Keratinocyte (primary cell): ENCODE measurements around the gene SPATA16. TPM values are rescaled to one million over a fixed set of nuclear protein-coding genes. Genes with fewer than 3 reads are reported as not detected.

ENCODE experiments used
- DNase-seq: peaks from one replicate; pipeline ENCODE4 v3.0.0-alpha.2; 2011; ENCODE audit warnings: low read depth, missing footprints, low spot score
- FAIRE-seq: peaks from 2 replicates; lab custom pipeline; 2011; peaks lifted over from hg19 to GRCh38; lab: Jason Lieb, UNC
- H2AFZ ChIP-seq: 2 replicates; pipeline ENCODE4 v1.6.0; 2012; ENCODE audit warnings: low read length, control low read depth, inconsistent platforms; ENCODE audit not compliant: control insufficient read depth
- H3K27ac ChIP-seq: 2 replicates; pipeline ENCODE4 v1.5.1; 2011; ENCODE audit warnings: low read length; ENCODE audit not compliant: control insufficient read depth, insufficient read depth
- H3K27me3 ChIP-seq: 3 replicates; pipeline ENCODE4 v1.6.0; 2011; ENCODE audit warnings: low read length; ENCODE audit not compliant: control insufficient read depth, insufficient read depth; ENCODE audit errors: extremely low read depth
- H3K36me3 ChIP-seq, 2 experiments: 2 replicates in 1 of 2; 3 replicates in 1 of 2; pipeline ENCODE4 v1.5.1; 2011; ENCODE audit warnings: low read length in 2 of 2, mild to moderate bottlenecking in 1 of 2; ENCODE audit not compliant: control insufficient read depth in 2 of 2, insufficient read depth in 2 of 2; ENCODE audit errors: extremely low read depth in 1 of 2
- H3K4me1 ChIP-seq: 3 replicates; pipeline ENCODE4 v1.5.1; 2011; ENCODE audit warnings: low read length; ENCODE audit not compliant: control insufficient read depth, insufficient read depth; ENCODE audit errors: extremely low read depth
- H3K4me2 ChIP-seq: 3 replicates; pipeline ENCODE4 v1.6.0; 2011; ENCODE audit warnings: low read depth, low read length; ENCODE audit not compliant: control insufficient read depth, insufficient read depth; ENCODE audit errors: extremely low read depth
- H3K4me3 ChIP-seq, 3 experiments: fragments of 200-600 bp in 1 of 3; sonication (generic) in 1 of 3; 2 replicates in 2 of 3; 3 replicates in 1 of 3; pipeline ENCODE4 v1.5.1; 2011 to 2016; ENCODE audit warnings: low read length in 3 of 3, mild to moderate bottlenecking in 3 of 3, control low read depth in 2 of 3, inconsistent platforms in 1 of 3, low read depth in 1 of 3, mixed read lengths in 1 of 3, mixed run types in 1 of 3, moderate library complexity in 1 of 3; ENCODE audit not compliant: control insufficient read depth in 2 of 3, insufficient read depth in 2 of 3; ENCODE audit errors: extremely low read depth in 1 of 3
- H3K79me2 ChIP-seq: 2 replicates; pipeline ENCODE4 v1.6.0; 2012; ENCODE audit warnings: low read length; ENCODE audit not compliant: control insufficient read depth, insufficient read depth
- H3K9ac ChIP-seq: 3 replicates; pipeline ENCODE4 v1.6.0; 2011; ENCODE audit warnings: low read length; ENCODE audit not compliant: control insufficient read depth, insufficient read depth; ENCODE audit errors: extremely low read depth
- H3K9me1 ChIP-seq: 3 replicates; pipeline ENCODE4 v1.6.0; 2011; ENCODE audit warnings: low read length; ENCODE audit not compliant: control insufficient read depth, insufficient read depth; ENCODE audit errors: extremely low read depth
- H3K9me3 ChIP-seq: 2 replicates; pipeline ENCODE4 v1.5.1; 2012; ENCODE audit warnings: low read depth, low read length; ENCODE audit not compliant: control insufficient read depth
- H4K20me1 ChIP-seq: 3 replicates; pipeline ENCODE4 v1.6.0; 2011; ENCODE audit warnings: low read length; ENCODE audit not compliant: control insufficient read depth, insufficient read depth; ENCODE audit errors: extremely low read depth
- EZH2 ChIP-seq: IDR thresholded peaks from one replicate; pipeline ENCODE4 v1.6.1; 2012; ENCODE audit warnings: inconsistent platforms, mild to moderate bottlenecking, low read length, moderate library complexity
- dilution Hi-C: fragments of 300-500 bp; cut with MboI; formaldehyde crosslinking; loops from one replicate; pipeline ENCODE4 v1.7.0; 2020; ENCODE audit warnings: low sequenced_read_pairs; ENCODE audit not compliant: extremely low pct_ligation_motif_present
- polyA plus RNA-seq, 5 experiments: library from polyadenylated mRNA; depleted of rRNA in 3 of 5; stranded (reverse) in 3 of 5; stranded (forward) in 1 of 5; unstranded in 1 of 5; fragments of >200 nt; gene quantifications; 1 replicate in 1 of 5; 2 replicates in 3 of 5; 3 replicates in 1 of 5; pipeline versions ENCODE4 v1.2.1 to v1.2.3, GENCODE V29; 2011 to 2012; ENCODE audit warnings: missing spikeins in 2 of 5, low read depth in 1 of 5, low replicate concordance in 1 of 5
- TF ChIP-seq, protein P1 (sequence below), 3 experiments: IDR thresholded peaks in 1 of 3; conservative IDR thresholded peaks in 1 of 3; optimal IDR thresholded peaks in 1 of 3; 2 replicates in 2 of 3; 3 replicates in 1 of 3; pipeline versions ENCODE3 to v1.5.1; 2011; ENCODE audit warnings: low read length in 3 of 3, mild to moderate bottlenecking in 3 of 3, moderate library complexity in 2 of 3, control low read depth in 1 of 3, inconsistent platforms in 1 of 3; ENCODE audit not compliant: insufficient read depth in 2 of 3; ENCODE audit errors: extremely low read depth in 1 of 3

Gene SPATA16
- polyA plus RNA-seq, 1 donor (not counting 4 experiments of a cell fraction or from before 2014, with no cell fraction given): not detected

DNA sequence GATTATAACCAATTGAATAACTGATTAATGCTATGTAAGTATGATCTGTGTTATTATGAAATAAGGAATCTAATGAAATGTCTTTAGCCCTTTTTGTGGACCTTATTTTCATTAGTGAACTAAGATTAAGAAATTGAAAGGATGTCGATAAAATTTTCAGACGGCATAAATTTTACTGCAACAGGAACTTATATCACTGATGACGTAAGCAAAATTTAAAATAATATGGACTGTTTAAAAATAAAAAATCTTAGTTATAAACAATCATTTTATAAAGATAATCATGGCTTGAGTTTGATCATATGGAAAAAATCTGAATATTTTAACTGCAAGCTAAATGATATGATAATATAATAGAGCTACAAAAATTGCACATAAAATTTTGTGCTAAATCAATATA is 112.7 kb downstream of the SPATA16 start:
- Histone ChIP-seq H3K9me1 (no peaks in the 10 kb centered on the region), H4K20me1 (no peaks in the 10 kb centered on the region), H3K9me3 (no peaks in the 10 kb centered on the region), H3K4me3 (no peak overlapping the region), H3K9ac (no peak overlapping the region), H3K36me3 (no peaks in the 10 kb centered on the region), H3K4me1 (no peaks in the 10 kb centered on the region), H3K4me2 (no peak overlapping the region), H2AFZ (no peak overlapping the region), H3K27me3 (no peaks in the 10 kb centered on the region), H3K27ac (no peak overlapping the region), H3K79me2 (no peaks in the 10 kb centered on the region)
- dilution Hi-C loops: no loop called here
- TF ChIP-seq EZH2: no peak
- TF ChIP-seq, protein P1, sequence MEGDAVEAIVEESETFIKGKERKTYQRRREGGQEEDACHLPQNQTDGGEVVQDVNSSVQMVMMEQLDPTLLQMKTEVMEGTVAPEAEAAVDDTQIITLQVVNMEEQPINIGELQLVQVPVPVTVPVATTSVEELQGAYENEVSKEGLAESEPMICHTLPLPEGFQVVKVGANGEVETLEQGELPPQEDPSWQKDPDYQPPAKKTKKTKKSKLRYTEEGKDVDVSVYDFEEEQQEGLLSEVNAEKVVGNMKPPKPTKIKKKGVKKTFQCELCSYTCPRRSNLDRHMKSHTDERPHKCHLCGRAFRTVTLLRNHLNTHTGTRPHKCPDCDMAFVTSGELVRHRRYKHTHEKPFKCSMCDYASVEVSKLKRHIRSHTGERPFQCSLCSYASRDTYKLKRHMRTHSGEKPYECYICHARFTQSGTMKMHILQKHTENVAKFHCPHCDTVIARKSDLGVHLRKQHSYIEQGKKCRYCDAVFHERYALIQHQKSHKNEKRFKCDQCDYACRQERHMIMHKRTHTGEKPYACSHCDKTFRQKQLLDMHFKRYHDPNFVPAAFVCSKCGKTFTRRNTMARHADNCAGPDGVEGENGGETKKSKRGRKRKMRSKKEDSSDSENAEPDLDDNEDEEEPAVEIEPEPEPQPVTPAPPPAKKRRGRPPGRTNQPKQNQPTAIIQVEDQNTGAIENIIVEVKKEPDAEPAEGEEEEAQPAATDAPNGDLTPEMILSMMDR (optimal IDR thresholded peaks at IDR 0.05 in 1 of 3, IDR thresholded peaks at IDR 0.05 in 1 of 3, conservative IDR thresholded peaks at IDR 0.05 in 1 of 3; ENCODE audit: extremely low read depth in 1 of 3, insufficient read depth in 2 of 3, low read length in 3 of 3): no peak
- no peak for DNase-seq
- FAIRE-seq: no peak

DNA sequence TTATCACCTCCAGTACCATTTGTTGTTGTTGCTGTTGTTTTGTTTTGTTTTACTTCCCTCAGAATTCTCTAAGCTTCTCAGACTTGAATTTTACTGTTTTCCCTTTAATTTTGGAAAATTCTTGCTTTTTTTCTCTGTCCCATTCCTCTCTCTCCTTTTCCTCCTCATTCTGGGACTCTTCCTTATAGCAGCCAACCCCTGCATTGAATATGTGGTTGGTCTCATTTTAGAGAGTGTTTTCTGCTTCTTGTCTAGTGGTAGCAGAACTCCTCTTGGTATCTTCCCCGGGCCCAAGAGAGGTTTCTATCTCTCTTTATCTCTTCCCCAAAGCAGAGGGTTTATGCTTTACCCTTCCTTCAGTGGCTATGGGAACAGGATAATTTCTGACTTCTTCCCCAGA is 113.6 kb downstream of the SPATA16 start:
- Histone ChIP-seq H2AFZ (no peak overlapping the region), H4K20me1 (no peaks in the 10 kb centered on the region), H3K79me2 (no peaks in the 10 kb centered on the region), H3K9ac (no peak overlapping the region), H3K4me1 (no peaks in the 10 kb centered on the region), H3K27me3 (no peaks in the 10 kb centered on the region), H3K4me3 (no peak overlapping the region), H3K36me3 (no peaks in the 10 kb centered on the region), H3K9me3 (no peaks in the 10 kb centered on the region), H3K27ac (no peak overlapping the region), H3K4me2 (no peak overlapping the region), H3K9me1 (no peaks in the 10 kb centered on the region)
- DNase-seq (no peak), FAIRE-seq (no peak)
- TF ChIP-seq EZH2: no peak
- TF ChIP-seq, protein P1 (optimal IDR thresholded peaks at IDR 0.05 in 1 of 3, IDR thresholded peaks at IDR 0.05 in 1 of 3, conservative IDR thresholded peaks at IDR 0.05 in 1 of 3; ENCODE audit: extremely low read depth in 1 of 3, insufficient read depth in 2 of 3, low read length in 3 of 3): no peak
- dilution Hi-C loops: no loop called here
